HEK293 (cell line): ENCODE measurements around the gene MITF.

Source experiments
- CTCF ChIA-PET: fragments of 350-600 bp; formaldehyde crosslinking; extraction: SDS; loops from one replicate; lab custom pipeline; 2021; ENCODE audit warnings: antibody characterized with exemption; lab: Yijun Ruan, JAX
- POLR2A ChIA-PET: fragments of 300-600 bp; formaldehyde crosslinking; extraction: SDS; loops from one replicate; lab custom pipeline; 2020; ENCODE audit warnings: antibody characterized with exemption, inconsistent platforms; lab: Yijun Ruan, JAX
- H3K27ac ChIP-seq: fragments of 200-500 bp; sonication (Bioruptor generic); 2 replicates; pipeline ENCODE4 v1.5.1; 2014; ENCODE audit warnings: low read depth, low read length, control low read depth, inconsistent platforms; ENCODE audit errors: extremely low read depth
- H3K36me3 ChIP-seq, 2 experiments: fragments of 200-500 bp in 1 of 2; sonication (Bioruptor generic) in 1 of 2; 1 replicate in 1 of 2; 2 replicates in 1 of 2; pipeline ENCODE4 v1.5.1; 2014 to 2017; ENCODE audit warnings: inconsistent platforms in 2 of 2, low read length in 2 of 2; ENCODE audit not compliant: control insufficient read depth in 2 of 2, insufficient read depth in 1 of 2
- H3K4me1 ChIP-seq: fragments of 200-500 bp; sonication (Bioruptor generic); 2 replicates; pipeline ENCODE4 v1.5.1; 2014; ENCODE audit warnings: mild to moderate bottlenecking, low read length, inconsistent platforms; ENCODE audit not compliant: control insufficient read depth, insufficient read depth
- H3K4me3 ChIP-seq: 2 replicates; pipeline ENCODE4 v1.5.1; 2011; ENCODE audit warnings: low read depth, mild to moderate bottlenecking, control low read depth, low read length, moderate library complexity
- H3K9me3 ChIP-seq: fragments of 200-500 bp; sonication (Bioruptor generic); 2 replicates; pipeline ENCODE4 v1.5.1; 2014; ENCODE audit warnings: low read depth, low read length, inconsistent platforms; ENCODE audit not compliant: control insufficient read depth, insufficient read depth
- OVOL3 ChIP-seq: fragments of 450-650 bp; formaldehyde crosslinking; IDR thresholded peaks from 2 replicates; pipeline ENCODE4 v1.5.1; 2016; ENCODE audit warnings: missing biosample characterization, missing genetic modification characterization
- YY1 ChIP-seq: fragments of 450-650 bp; formaldehyde crosslinking; IDR thresholded peaks from 2 replicates; pipeline ENCODE4 v1.5.1; 2018; ENCODE audit warnings: missing biosample characterization, missing genetic modification characterization
- ZBTB7A ChIP-seq: fragments of 450-650 bp; formaldehyde crosslinking; IDR thresholded peaks from 2 replicates; pipeline ENCODE4 v1.5.1; 2016; ENCODE audit warnings: low read depth, missing biosample characterization, missing genetic modification characterization
- ZFP3 ChIP-seq: fragments of 450-650 bp; formaldehyde crosslinking; IDR thresholded peaks from 2 replicates; pipeline ENCODE4 v1.5.1; 2016; ENCODE audit warnings: low read depth, missing biosample characterization, missing genetic modification characterization
- ZNF175 ChIP-seq: fragments of 450-650 bp; formaldehyde crosslinking; IDR thresholded peaks from 2 replicates; pipeline ENCODE4 v1.5.1; 2016; ENCODE audit warnings: missing biosample characterization, missing genetic modification characterization
- ZNF211 ChIP-seq: fragments of 450-650 bp; formaldehyde crosslinking; IDR thresholded peaks from 2 replicates; pipeline ENCODE4 v1.5.1; 2016; ENCODE audit warnings: low read depth, missing biosample characterization, missing genetic modification characterization
- ZNF37A ChIP-seq: fragments of 450-650 bp; IDR thresholded peaks from 2 replicates; pipeline ENCODE4 v1.5.1; 2018; ENCODE audit warnings: missing biosample characterization, missing genetic modification characterization
- ZNF426 ChIP-seq: fragments of 450-650 bp; formaldehyde crosslinking; IDR thresholded peaks from 2 replicates; pipeline ENCODE4 v1.5.1; 2017; ENCODE audit warnings: missing biosample characterization, missing genetic modification characterization, mild to moderate bottlenecking, inconsistent platforms, moderate library complexity
- ZNF501 ChIP-seq: fragments of 450-650 bp; formaldehyde crosslinking; IDR thresholded peaks from 2 replicates; pipeline ENCODE4 v1.5.1; 2016; ENCODE audit warnings: missing biosample characterization, missing genetic modification characterization
- ZNF521 ChIP-seq: fragments of 450-650 bp; formaldehyde crosslinking; IDR thresholded peaks from 2 replicates; pipeline ENCODE4 v1.5.1; 2017; ENCODE audit warnings: missing biosample characterization, mild to moderate bottlenecking, missing genetic modification characterization
- ZNF558 ChIP-seq: fragments of 450-650 bp; formaldehyde crosslinking; IDR thresholded peaks from 2 replicates; pipeline ENCODE4 v1.5.1; 2016; ENCODE audit warnings: missing biosample characterization, missing genetic modification characterization
- ZNF561 ChIP-seq: fragments of 450-650 bp; IDR thresholded peaks from 2 replicates; pipeline ENCODE4 v1.5.1; 2018; ENCODE audit warnings: missing biosample characterization, missing genetic modification characterization, borderline replicate concordance
- TF ChIP-seq, protein P1 (sequence below): fragments of 450-650 bp; formaldehyde crosslinking; IDR thresholded peaks from 2 replicates; pipeline ENCODE4 v1.5.1; 2016; ENCODE audit warnings: missing biosample characterization, missing genetic modification characterization, borderline replicate concordance
- TF ChIP-seq, protein P2 (sequence below): IDR thresholded peaks from 2 replicates; pipeline ENCODE4 v1.6.1; 2011; ENCODE audit warnings: mild to moderate bottlenecking, low read depth, low read length, borderline replicate concordance
- TF ChIP-seq, protein P3 (sequence below): fragments of 450-650 bp; formaldehyde crosslinking; IDR thresholded peaks from 2 replicates; pipeline ENCODE4 v1.5.1; 2017; ENCODE audit warnings: missing biosample characterization, missing genetic modification characterization

Gene MITF

GRCh38 chr3:69893274-69893673 is 154.0 kb downstream of the MITF start (continued):
- TF ChIP-seq, protein P1, sequence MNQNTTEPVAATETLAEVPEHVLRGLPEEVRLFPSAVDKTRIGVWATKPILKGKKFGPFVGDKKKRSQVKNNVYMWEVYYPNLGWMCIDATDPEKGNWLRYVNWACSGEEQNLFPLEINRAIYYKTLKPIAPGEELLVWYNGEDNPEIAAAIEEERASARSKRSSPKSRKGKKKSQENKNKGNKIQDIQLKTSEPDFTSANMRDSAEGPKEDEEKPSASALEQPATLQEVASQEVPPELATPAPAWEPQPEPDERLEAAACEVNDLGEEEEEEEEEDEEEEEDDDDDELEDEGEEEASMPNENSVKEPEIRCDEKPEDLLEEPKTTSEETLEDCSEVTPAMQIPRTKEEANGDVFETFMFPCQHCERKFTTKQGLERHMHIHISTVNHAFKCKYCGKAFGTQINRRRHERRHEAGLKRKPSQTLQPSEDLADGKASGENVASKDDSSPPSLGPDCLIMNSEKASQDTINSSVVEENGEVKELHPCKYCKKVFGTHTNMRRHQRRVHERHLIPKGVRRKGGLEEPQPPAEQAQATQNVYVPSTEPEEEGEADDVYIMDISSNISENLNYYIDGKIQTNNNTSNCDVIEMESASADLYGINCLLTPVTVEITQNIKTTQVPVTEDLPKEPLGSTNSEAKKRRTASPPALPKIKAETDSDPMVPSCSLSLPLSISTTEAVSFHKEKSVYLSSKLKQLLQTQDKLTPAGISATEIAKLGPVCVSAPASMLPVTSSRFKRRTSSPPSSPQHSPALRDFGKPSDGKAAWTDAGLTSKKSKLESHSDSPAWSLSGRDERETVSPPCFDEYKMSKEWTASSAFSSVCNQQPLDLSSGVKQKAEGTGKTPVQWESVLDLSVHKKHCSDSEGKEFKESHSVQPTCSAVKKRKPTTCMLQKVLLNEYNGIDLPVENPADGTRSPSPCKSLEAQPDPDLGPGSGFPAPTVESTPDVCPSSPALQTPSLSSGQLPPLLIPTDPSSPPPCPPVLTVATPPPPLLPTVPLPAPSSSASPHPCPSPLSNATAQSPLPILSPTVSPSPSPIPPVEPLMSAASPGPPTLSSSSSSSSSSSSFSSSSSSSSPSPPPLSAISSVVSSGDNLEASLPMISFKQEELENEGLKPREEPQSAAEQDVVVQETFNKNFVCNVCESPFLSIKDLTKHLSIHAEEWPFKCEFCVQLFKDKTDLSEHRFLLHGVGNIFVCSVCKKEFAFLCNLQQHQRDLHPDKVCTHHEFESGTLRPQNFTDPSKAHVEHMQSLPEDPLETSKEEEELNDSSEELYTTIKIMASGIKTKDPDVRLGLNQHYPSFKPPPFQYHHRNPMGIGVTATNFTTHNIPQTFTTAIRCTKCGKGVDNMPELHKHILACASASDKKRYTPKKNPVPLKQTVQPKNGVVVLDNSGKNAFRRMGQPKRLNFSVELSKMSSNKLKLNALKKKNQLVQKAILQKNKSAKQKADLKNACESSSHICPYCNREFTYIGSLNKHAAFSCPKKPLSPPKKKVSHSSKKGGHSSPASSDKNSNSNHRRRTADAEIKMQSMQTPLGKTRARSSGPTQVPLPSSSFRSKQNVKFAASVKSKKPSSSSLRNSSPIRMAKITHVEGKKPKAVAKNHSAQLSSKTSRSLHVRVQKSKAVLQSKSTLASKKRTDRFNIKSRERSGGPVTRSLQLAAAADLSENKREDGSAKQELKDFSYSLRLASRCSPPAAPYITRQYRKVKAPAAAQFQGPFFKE (tag by site-specific recombination) = no peak
- TF ChIP-seq, protein P2, sequence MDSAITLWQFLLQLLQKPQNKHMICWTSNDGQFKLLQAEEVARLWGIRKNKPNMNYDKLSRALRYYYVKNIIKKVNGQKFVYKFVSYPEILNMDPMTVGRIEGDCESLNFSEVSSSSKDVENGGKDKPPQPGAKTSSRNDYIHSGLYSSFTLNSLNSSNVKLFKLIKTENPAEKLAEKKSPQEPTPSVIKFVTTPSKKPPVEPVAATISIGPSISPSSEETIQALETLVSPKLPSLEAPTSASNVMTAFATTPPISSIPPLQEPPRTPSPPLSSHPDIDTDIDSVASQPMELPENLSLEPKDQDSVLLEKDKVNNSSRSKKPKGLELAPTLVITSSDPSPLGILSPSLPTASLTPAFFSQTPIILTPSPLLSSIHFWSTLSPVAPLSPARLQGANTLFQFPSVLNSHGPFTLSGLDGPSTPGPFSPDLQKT = no peak
- TF ChIP-seq, protein P3, sequence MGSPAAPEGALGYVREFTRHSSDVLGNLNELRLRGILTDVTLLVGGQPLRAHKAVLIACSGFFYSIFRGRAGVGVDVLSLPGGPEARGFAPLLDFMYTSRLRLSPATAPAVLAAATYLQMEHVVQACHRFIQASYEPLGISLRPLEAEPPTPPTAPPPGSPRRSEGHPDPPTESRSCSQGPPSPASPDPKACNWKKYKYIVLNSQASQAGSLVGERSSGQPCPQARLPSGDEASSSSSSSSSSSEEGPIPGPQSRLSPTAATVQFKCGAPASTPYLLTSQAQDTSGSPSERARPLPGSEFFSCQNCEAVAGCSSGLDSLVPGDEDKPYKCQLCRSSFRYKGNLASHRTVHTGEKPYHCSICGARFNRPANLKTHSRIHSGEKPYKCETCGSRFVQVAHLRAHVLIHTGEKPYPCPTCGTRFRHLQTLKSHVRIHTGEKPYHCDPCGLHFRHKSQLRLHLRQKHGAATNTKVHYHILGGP (tag by site-specific recombination) = no peak
- no peak for TF ChIP-seq ZNF37A (tag by site-specific recombination)

- ChIA-PET CTCF (no interaction called here), POLR2A (no interaction called here)
- Histone ChIP-seq H3K4me3 (no peak overlapping the region), H3K9me3 (no peaks in the 10 kb centered on the region), H3K4me1 (no peaks in the 10 kb centered on the region), H3K36me3 (no peaks in the 10 kb centered on the region), H3K27ac (no peak overlapping the region)
- TF ChIP-seq ZBTB7A (tag by site-specific recombination) (no peak), ZFP3 (tag by site-specific recombination) (no peak), ZNF558 (no peak), ZNF175 (tag by site-specific recombination) (no peak), ZNF501 (tag by site-specific recombination) (no peak)
Observed at GRCh38 chr3:69896095-69896494, 156.8 kb downstream of the MITF start.

GRCh38 chr3:69900331-69900730 is 161.1 kb downstream of the MITF start:
- Histone ChIP-seq H3K9me3 (no peaks in the 10 kb centered on the region), H3K27ac (no peak overlapping the region), H3K4me3 (no peak overlapping the region), H3K4me1 (no peaks in the 10 kb centered on the region), H3K36me3 (no peaks in the 10 kb centered on the region)
- POLR2A ChIA-PET = no interaction called here
- no peak for TF ChIP-seq OVOL3 (tag by site-specific recombination)
- TF ChIP-seq ZNF521 (tag by site-specific recombination) = no peak
- no peak for TF ChIP-seq ZNF211 (tag by site-specific recombination)
- no peak for TF ChIP-seq ZNF561
- CTCF ChIA-PET = no interaction called here

GRCh38 chr3:69901802-69902201 is 162.5 kb downstream of the MITF start:
- H3K4me3 ChIP-seq = no peak overlapping the region
- POLR2A ChIA-PET = no interaction called here
- TF ChIP-seq YY1 (tag by site-specific recombination) (no peak), ZNF426 (no peak)
- H3K4me1 ChIP-seq = no peaks in the 10 kb centered on the region
- no peak overlapping the region for H3K27ac ChIP-seq
- H3K9me3 ChIP-seq = no peaks in the 10 kb centered on the region
- CTCF ChIA-PET = no interaction called here
- H3K36me3 ChIP-seq = no peaks in the 10 kb centered on the region
